Right atrium auricular region (tissue), 2 donors: Measurements from ENCODE around the gene OLFML1. TPM values are rescaled to one million over a fixed set of nuclear protein-coding genes. Genes with fewer than 3 reads are reported as not detected.
A peak's percentile ranks its signal among the peaks of the same experiment; 100 is the strongest.

Experiments used
- DNase-seq: peaks from one replicate; pipeline ENCODE4 v3.0.0-alpha.2; 2019; ENCODE audit warnings: low spot score
- H3K27ac ChIP-seq, 2 donors: fragments of 200-600 bp; sonication (generic); 1 replicate in 1 of 2; 2 replicates in 1 of 2; pipeline ENCODE4 v1.5.1; 2016 to 2019
- H3K27me3 ChIP-seq, 2 donors: fragments of 200-600 bp; sonication (generic); one replicate each; pipeline versions ENCODE4 v1.5.1 to v1.6.0; 2017 to 2019
- H3K36me3 ChIP-seq: fragments of 200-600 bp; sonication (generic); one replicate; pipeline ENCODE4 v1.5.1; 2016
- H3K4me1 ChIP-seq, 2 donors: fragments of 200-600 bp; sonication (generic); one replicate each; pipeline versions ENCODE4 v1.5.1 to v1.6.0; 2017 to 2019
- H3K4me3 ChIP-seq, 2 donors: fragments of 200-600 bp; sonication (generic); 1 replicate in 1 of 2; 2 replicates in 1 of 2; pipeline ENCODE4 v1.5.1; 2017 to 2019; ENCODE audit warnings: mild to moderate bottlenecking in 1 of 2, moderate library complexity in 1 of 2
- H3K9me3 ChIP-seq, 2 donors: fragments of 200-600 bp; sonication (generic); one replicate each; pipeline ENCODE4 v1.5.1; 2019
- total RNA-seq, 2 donors: library from RNA; depleted of rRNA; stranded (reverse); fragments of >200 nt; gene quantifications; one replicate each; pipeline ENCODE4 v1.1.0, GENCODE V29; 2016
- TF ChIP-seq, protein P1 (sequence below), 2 donors: fragments of 200-600 bp; sonication (generic); IDR thresholded peaks; one replicate each; pipeline ENCODE4 v1.5.1; 2019; ENCODE audit warnings: antibody characterized with exemption in 2 of 2

Gene OLFML1
- total RNA-seq, 2 donors from 2014 or later = 4.6 to 7.7 TPM

DNA sequence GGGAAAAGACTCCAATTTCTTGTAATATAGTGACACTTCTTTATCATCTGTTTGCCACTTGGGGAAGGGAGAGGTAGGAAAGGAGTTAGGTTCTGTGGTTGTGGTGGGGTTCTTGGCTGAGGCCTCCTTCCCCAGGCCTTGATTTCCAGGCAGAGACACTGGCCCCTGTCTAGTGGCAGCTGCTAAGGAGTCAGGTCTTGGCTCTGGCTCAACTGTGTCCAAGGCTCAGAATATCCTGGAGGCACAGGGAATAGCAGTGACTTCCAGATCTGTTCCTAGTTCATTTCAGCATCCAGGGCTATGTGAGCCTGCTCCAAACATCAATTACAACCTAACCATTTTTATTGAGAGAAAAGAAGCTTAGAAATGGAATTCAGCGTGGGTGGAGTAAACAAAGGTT is 58.0 kb downstream of the OLFML1 start:
- no peaks in the 10 kb centered on the region for H3K27me3 ChIP-seq
- H3K4me3 ChIP-seq = no peak overlapping the region
- H3K9me3 ChIP-seq = no peaks in the 10 kb centered on the region
- H3K4me1 ChIP-seq = peaks cover 0 to 30% of the 10 kb centered on the region in 2 donors
- peak overlapping the region in 1 of 2 donors; percentile 11 for H3K27ac ChIP-seq
- DNase-seq = no peak
- no peaks in the 10 kb centered on the region for H3K36me3 ChIP-seq
- TF ChIP-seq, protein P1, sequence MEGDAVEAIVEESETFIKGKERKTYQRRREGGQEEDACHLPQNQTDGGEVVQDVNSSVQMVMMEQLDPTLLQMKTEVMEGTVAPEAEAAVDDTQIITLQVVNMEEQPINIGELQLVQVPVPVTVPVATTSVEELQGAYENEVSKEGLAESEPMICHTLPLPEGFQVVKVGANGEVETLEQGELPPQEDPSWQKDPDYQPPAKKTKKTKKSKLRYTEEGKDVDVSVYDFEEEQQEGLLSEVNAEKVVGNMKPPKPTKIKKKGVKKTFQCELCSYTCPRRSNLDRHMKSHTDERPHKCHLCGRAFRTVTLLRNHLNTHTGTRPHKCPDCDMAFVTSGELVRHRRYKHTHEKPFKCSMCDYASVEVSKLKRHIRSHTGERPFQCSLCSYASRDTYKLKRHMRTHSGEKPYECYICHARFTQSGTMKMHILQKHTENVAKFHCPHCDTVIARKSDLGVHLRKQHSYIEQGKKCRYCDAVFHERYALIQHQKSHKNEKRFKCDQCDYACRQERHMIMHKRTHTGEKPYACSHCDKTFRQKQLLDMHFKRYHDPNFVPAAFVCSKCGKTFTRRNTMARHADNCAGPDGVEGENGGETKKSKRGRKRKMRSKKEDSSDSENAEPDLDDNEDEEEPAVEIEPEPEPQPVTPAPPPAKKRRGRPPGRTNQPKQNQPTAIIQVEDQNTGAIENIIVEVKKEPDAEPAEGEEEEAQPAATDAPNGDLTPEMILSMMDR (IDR thresholded peaks at IDR 0.05) = no peak

DNA sequence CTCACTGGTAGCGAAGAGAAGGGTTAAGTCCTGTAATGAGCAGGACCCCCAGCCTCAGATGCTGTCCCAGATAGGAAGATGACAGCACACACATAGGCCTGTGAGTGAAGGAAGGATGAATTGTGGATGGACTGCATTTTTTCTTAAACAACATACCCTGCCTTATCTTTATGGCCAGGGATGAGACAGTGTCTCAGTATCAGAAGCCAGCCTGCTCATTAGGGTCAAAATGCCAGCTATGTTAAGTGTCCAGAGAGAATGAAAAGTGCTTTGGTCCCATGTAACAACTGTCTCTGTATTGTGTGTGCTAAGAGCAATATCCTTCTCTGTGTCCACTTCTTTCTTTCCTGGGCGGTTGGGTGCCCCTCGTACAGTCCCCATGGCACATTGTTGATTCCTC is 58.7 kb downstream of the OLFML1 start:
- peak overlapping the region in 1 of 2 donors; percentile 11 for H3K27ac ChIP-seq
- TF ChIP-seq, protein P1 (IDR thresholded peaks at IDR 0.05) = no peak
- peaks cover 0 to 23% of the 10 kb centered on the region in 2 donors for H3K4me1 ChIP-seq

DNA sequence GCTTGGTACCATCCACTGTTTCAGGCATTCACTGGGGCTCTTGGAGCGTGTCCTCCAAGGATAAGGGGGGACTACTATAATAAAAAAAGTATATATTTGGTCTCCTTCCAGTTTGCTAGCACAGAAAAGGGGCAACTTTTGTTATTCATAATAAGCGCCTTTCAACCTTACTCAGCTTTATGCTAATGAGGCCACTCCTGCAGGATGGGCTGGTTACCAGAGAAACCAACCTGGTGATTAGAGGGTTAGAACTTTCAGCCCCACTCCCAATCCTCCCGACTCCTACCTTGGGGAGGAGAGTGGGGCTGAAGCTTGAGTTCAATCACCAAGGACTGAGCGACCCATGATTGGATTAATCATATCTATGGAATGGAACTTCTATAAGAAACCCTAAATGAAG is 60.3 kb downstream of the OLFML1 start:
- H3K4me1 ChIP-seq = peaks cover 0 to 21% of the 10 kb centered on the region in 2 donors

More for the DNA sequence above, 58.7 kb downstream of the OLFML1 start:
- Histone ChIP-seq H3K9me3 (no peaks in the 10 kb centered on the region), H3K36me3 (no peaks in the 10 kb centered on the region), H3K4me3 (no peak overlapping the region), H3K27me3 (no peaks in the 10 kb centered on the region)
- no peak for DNase-seq

DNA sequence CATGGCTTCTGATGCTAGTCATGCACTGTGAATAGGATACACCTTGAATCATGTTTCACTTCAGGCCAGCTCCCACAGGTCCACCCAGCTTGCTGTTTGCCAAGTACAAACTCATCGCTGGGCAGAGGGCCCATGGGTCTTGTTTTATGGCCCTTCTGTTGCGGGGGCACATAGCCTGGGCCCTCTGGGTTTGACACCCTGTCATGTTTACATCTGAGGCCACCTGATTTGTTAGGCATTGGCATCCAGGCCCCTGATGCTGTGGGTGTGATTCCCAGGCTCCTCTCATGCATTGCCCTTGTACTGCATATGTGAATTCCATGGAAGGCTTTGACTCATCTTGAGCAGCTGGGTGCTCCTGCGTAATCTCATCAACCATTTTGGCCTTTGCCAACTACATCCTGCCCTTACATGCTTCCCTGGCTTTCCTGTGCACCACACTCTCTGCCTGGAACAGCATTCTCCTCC is 61.1 kb downstream of the OLFML1 start:
- no peak overlapping the region for H3K4me3 ChIP-seq
- no peak overlapping the region for H3K27ac ChIP-seq

More for the DNA sequence above, 60.3 kb downstream of the OLFML1 start:
- Histone ChIP-seq H3K27me3 (no peaks in the 10 kb centered on the region), H3K9me3 (no peaks in the 10 kb centered on the region), H3K36me3 (no peaks in the 10 kb centered on the region), H3K27ac (no peak overlapping the region), H3K4me3 (no peak overlapping the region)
- TF ChIP-seq, protein P1 (IDR thresholded peaks at IDR 0.05) = no peak
- no peak for DNase-seq

DNA sequence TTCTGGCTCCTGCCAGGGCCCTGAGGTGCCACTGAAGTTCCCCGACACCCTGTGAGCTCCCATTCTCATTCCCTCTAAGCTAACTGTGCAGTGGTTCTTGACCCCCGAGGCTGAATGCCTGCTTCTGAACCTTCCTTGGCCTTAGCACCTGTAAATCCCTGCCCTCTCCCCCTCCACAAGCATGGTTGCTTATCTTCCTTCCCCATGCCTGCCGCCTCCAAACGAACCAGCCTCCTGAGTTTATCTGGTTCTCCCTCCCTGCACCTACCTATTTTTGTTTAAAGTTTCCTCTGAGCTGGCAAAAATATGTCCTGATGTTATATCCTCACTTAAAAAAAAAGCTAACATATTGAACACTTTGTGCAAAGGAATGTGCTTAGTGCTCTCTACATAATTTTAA is 62.4 kb downstream of the OLFML1 start:
- no peaks in the 10 kb centered on the region for H3K27me3 ChIP-seq
- DNase-seq = no peak
- TF ChIP-seq, protein P1 (IDR thresholded peaks at IDR 0.05) = no peak
- H3K4me1 ChIP-seq = peaks cover 0 to 21% of the 10 kb centered on the region in 2 donors
- no peaks in the 10 kb centered on the region for H3K9me3 ChIP-seq
- no peak overlapping the region for H3K4me3 ChIP-seq
- no peak overlapping the region for H3K27ac ChIP-seq
- H3K36me3 ChIP-seq = no peaks in the 10 kb centered on the region

More for the DNA sequence above, 61.1 kb downstream of the OLFML1 start:
- no peak for DNase-seq
- Histone ChIP-seq H3K36me3 (no peaks in the 10 kb centered on the region), H3K4me1 (peaks cover 0 to 21% of the 10 kb centered on the region in 2 donors), H3K27me3 (no peaks in the 10 kb centered on the region), H3K9me3 (no peaks in the 10 kb centered on the region)
- TF ChIP-seq, protein P1 (IDR thresholded peaks at IDR 0.05) = no peak
